HCT116 (cell line): ENCODE measurements around the gene SEPTIN5.

Experiments used
- CTCF ChIP-seq, 3 experiments: fragments of 200-600 bp in 1 of 3; sonication (generic) in 1 of 3; IDR thresholded peaks in 2 of 3; conservative IDR thresholded peaks in 1 of 3; 2 replicates each; pipeline ENCODE4 v1.5.1; 2012 to 2017; ENCODE audit warnings: low read depth in 2 of 3, low read length in 2 of 3, antibody characterized with exemption in 1 of 3, borderline replicate concordance in 1 of 3, control low read depth in 1 of 3, mild to moderate bottlenecking in 1 of 3, mixed read lengths in 1 of 3, mixed run types in 1 of 3, moderate library complexity in 1 of 3; ENCODE audit not compliant: insufficient read depth in 1 of 3
- ELF1 ChIP-seq: IDR thresholded peaks from 2 replicates; pipeline ENCODE4 v1.6.1; 2012; ENCODE audit warnings: low read depth, borderline replicate concordance
- EZH2 ChIP-seq: fragments of 200-600 bp; sonication (generic); IDR thresholded peaks from 2 replicates; pipeline ENCODE4 v1.6.1; 2017; ENCODE audit warnings: antibody characterized with exemption, mixed run types
- EZH2phosphoT487 ChIP-seq: fragments of 200-600 bp; IDR thresholded peaks from 2 replicates; pipeline ENCODE4 v1.6.1; 2018; ENCODE audit warnings: antibody characterized with exemption, borderline replicate concordance
- POLR2A ChIP-seq: IDR thresholded peaks from 2 replicates; pipeline ENCODE4 v1.7.0; 2011; ENCODE audit warnings: borderline replicate concordance; ENCODE audit not compliant: insufficient read depth, insufficient read length; ENCODE audit errors: extremely low read depth
- POLR2AphosphoS5 ChIP-seq: IDR thresholded peaks from 2 replicates; pipeline ENCODE4 v1.6.1; 2011; ENCODE audit warnings: mild to moderate bottlenecking, low read depth, low read length, moderate library complexity
- RAD21 ChIP-seq: IDR thresholded peaks from 2 replicates; pipeline ENCODE4 v1.6.1; 2012; ENCODE audit warnings: low read depth, mild to moderate bottlenecking
- REST ChIP-seq: IDR thresholded peaks from 2 replicates; pipeline ENCODE4 v1.6.1; 2012; ENCODE audit warnings: low read depth
- SP1 ChIP-seq: IDR thresholded peaks from 2 replicates; pipeline ENCODE4 v1.6.1; 2012; ENCODE audit warnings: low read depth
- ZNF274 ChIP-seq: fragments of 200-500 bp; sonication (Bioruptor generic); IDR thresholded peaks from 2 replicates; pipeline ENCODE4 v1.6.1; 2014; ENCODE audit warnings: mild to moderate bottlenecking, low read depth, low read length, inconsistent platforms

GRCh38 chr22:19675428-19675827 is 38.9 kb upstream of the SEPTIN5 start:
- no peak for TF ChIP-seq ZNF274
- no peak for TF ChIP-seq ELF1
- TF ChIP-seq CTCF (IDR thresholded peaks at IDR 0.05 in 2 of 3, conservative IDR thresholded peaks at IDR 0.05 in 1 of 3; ENCODE audit: borderline replicate concordance in 1 of 3, insufficient read depth in 1 of 3, low read depth in 2 of 3, low read length in 2 of 3), result no peak
- no peak for TF ChIP-seq REST
- no peak for TF ChIP-seq EZH2phosphoT487
- no peak for TF ChIP-seq EZH2
- TF ChIP-seq RAD21, result no peak
- no peak for TF ChIP-seq POLR2AphosphoS5
- TF ChIP-seq POLR2A, result no peak
- no peak for TF ChIP-seq SP1
